IPS-20b (cell line): Measurements from ENCODE around the gene TAF1B.

ENCODE experiments used
- H3K27ac ChIP-seq: one replicate; pipeline ENCODE4 v1.5.1; 2013; ENCODE audit warnings: low read length
- H3K27me3 ChIP-seq: 2 replicates; pipeline ENCODE4 v1.6.1; 2013; ENCODE audit warnings: mild to moderate bottlenecking, low read length, inconsistent platforms; ENCODE audit not compliant: insufficient read depth
- H3K36me3 ChIP-seq: 2 replicates; pipeline ENCODE4 v1.6.1; 2013; ENCODE audit warnings: low read depth, mild to moderate bottlenecking, inconsistent platforms, low read length, moderate library complexity; ENCODE audit not compliant: insufficient read depth
- H3K4me1 ChIP-seq: 2 replicates; pipeline ENCODE4 v1.6.1; 2013; ENCODE audit warnings: mild to moderate bottlenecking, control low read depth, inconsistent platforms, low read length, moderate library complexity; ENCODE audit not compliant: insufficient read depth
- H3K4me3 ChIP-seq: 2 replicates; pipeline ENCODE4 v1.5.1; 2013; ENCODE audit warnings: mild to moderate bottlenecking, low read length, inconsistent platforms
- H3K9ac ChIP-seq: 2 replicates; pipeline ENCODE4 v1.6.1; 2013; ENCODE audit warnings: low read depth, mild to moderate bottlenecking, inconsistent platforms, low read length, moderate library complexity
- H3K9me3 ChIP-seq: 2 replicates; pipeline ENCODE4 v1.6.1; 2013; ENCODE audit warnings: mild to moderate bottlenecking, low read depth, low read length, inconsistent platforms; ENCODE audit not compliant: insufficient read depth

Gene TAF1B

DNA sequence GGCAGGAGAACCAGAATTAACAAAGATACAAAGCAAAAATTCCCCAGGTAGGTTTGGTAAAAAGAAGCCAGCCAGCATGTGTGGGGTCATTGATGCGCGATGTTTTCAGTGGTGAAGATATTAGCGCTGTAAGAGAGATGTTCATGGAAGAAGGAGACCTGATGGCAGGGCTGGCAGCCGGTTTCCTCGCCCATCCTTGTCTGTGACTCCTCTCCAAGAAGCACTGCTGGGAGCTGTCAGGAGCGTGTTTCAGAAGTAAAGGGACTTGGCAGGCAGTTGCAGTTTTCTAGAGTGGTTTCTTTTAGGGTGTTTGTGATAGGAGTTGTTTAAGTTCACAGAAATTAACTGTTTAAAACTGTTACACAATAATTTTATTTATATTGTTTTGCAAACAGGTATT is 24.6 kb downstream of the TAF1B start:
- Histone ChIP-seq H3K36me3 (peaks cover 38% of the 10 kb centered on the region), H3K9me3 (no peaks in the 10 kb centered on the region), H3K4me1 (no peaks in the 10 kb centered on the region), H3K27me3 (no peaks in the 10 kb centered on the region), H3K27ac (no peak overlapping the region), H3K4me3 (no peak overlapping the region), H3K9ac (no peak overlapping the region)

DNA sequence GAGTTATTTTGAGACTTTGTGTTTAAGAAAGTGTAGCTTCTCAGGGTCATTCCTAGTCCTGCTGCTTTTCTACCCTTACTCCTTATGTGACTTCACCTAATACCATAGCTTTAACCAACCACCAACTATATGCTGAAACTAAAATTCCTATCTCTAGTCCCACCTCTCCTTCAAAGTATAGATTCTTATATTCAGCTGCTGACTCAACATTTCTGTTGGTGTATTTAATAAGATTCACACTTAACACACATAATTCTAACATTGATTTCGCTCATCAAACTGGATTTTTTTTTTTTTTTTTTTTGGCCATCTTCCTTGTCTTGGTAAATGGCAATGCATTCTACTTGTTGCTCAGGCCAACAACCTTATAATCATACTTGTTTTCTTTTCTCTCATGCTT is 30.1 kb downstream of the TAF1B start:
- Histone ChIP-seq H3K36me3 (peaks cover 81% of the 10 kb centered on the region), H3K27ac (no peak overlapping the region), H3K4me3 (no peak overlapping the region), H3K9ac (no peak overlapping the region), H3K9me3 (no peaks in the 10 kb centered on the region), H3K4me1 (peaks cover 7% of the 10 kb centered on the region), H3K27me3 (no peaks in the 10 kb centered on the region)

DNA sequence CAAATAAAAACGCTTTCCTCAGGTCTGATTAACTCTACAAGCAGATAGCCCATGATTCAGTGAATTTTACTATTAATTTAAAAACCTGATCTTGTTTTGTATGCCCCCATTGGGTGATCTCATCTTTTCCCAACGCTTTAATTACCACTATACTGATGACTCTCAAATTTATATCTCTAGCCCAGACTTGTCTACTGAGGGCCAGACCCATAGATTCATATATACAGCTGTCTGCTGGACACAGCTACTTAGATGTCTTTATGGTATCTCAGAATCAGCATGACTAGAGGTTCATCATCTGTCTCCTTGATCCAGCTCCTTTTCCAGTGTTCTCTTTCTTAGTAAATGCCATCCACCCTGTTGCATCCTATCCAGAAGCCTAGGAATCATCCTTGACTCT is 33.8 kb downstream of the TAF1B start:
- H3K4me3 ChIP-seq, result no peak overlapping the region
- H3K9ac ChIP-seq, result no peak overlapping the region
- H3K9me3 ChIP-seq, result no peaks in the 10 kb centered on the region
- no peaks in the 10 kb centered on the region for H3K27me3 ChIP-seq
- peaks cover 74% of the 10 kb centered on the region for H3K36me3 ChIP-seq
- no peak overlapping the region for H3K27ac ChIP-seq
- peaks cover 7% of the 10 kb centered on the region for H3K4me1 ChIP-seq

DNA sequence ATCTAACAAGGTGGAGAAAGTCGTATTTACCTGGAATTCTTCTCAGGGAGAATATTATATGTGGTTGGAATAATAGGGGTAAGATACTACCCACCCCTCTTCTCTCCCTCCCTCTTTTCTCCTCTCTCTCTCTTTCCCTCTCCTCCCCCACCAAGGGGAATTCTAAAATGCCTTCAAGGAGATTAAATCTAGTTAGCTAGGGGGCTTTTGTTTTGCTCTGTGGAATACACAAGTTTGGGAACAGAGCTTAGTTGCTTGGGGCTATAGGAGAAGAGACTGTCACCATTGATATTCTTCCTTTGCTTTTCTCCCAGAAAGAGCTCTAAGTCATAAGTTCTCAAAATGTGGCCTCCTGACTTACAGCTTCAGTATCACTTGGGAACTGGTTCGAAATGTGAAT is 34.5 kb downstream of the TAF1B start:
- Histone ChIP-seq H3K4me3 (no peak overlapping the region), H3K36me3 (peaks cover 78% of the 10 kb centered on the region), H3K4me1 (peaks cover 7% of the 10 kb centered on the region), H3K27ac (no peak overlapping the region), H3K27me3 (no peaks in the 10 kb centered on the region), H3K9ac (no peak overlapping the region), H3K9me3 (no peaks in the 10 kb centered on the region)

DNA sequence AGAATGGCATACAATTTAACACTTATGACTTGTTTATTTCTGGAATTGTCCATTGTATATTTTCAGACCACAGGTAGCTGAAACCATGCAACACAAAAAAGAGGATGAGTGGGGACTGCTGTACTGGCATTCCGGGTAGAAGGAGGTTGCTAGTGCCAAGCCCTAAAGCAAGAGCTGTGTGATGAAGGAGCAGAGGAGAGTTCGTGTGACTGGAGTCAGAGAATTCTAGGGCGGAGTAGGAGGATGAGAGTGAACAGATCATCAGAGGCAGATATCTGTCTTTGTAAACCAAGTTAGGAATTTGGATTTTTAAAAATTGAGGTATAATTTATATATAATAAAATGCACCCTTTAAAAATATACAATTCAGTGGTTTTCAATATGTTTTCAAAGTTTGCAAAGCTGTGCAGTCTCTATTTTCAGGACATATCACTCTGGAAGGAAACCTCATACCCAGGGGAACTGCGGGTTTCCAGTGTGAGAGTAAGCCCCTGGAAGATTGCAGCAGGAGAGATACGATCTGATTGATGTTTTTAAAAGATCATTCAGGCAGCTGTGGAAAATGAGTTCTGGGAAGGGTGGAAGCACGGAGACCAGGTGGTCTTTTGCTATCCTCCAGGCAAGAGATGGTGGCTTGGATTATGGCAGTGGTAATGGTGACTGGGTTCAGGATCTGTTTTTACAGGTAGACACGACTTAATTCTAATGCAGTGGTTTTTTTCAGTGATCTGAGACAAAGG is 36.4 kb downstream of the TAF1B start:
- peaks cover 73% of the 10 kb centered on the region for H3K36me3 ChIP-seq

DNA sequence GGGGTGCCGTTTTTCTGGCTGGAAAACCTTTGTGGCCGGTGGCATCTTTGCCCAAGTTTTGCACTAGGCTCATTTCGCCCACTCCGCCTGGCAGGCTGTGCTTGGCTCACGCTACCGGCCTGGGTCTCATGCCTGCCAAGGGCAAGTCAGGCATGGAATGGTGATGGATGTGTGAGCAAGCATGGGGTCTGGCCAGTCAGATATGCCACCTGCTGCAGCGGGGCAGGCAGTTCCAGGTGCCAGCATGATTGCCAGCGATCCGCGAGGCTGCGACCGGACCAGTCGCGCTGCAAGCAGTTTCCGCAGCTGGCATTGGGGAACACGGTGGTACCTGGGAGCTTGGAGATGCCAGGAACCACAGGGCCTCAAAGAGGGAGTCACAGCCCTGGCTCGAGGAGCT is 40.6 kb downstream of the TAF1B start:
- Histone ChIP-seq H3K9ac (no peak overlapping the region), H3K27ac (no peak overlapping the region), H3K36me3 (peaks cover 71% of the 10 kb centered on the region), H3K4me3 (no peak overlapping the region), H3K4me1 (no peaks in the 10 kb centered on the region; the same call in 1 of the 2 replicates), H3K9me3 (no peaks in the 10 kb centered on the region; the same call in 1 of the 2 replicates), H3K27me3 (no peaks in the 10 kb centered on the region)

More for the DNA sequence above, 36.4 kb downstream of the TAF1B start:
- Histone ChIP-seq H3K9me3 (no peaks in the 10 kb centered on the region), H3K27me3 (no peaks in the 10 kb centered on the region), H3K27ac (no peak overlapping the region), H3K4me3 (no peak overlapping the region), H3K4me1 (peaks cover 7% of the 10 kb centered on the region), H3K9ac (no peak overlapping the region)

DNA sequence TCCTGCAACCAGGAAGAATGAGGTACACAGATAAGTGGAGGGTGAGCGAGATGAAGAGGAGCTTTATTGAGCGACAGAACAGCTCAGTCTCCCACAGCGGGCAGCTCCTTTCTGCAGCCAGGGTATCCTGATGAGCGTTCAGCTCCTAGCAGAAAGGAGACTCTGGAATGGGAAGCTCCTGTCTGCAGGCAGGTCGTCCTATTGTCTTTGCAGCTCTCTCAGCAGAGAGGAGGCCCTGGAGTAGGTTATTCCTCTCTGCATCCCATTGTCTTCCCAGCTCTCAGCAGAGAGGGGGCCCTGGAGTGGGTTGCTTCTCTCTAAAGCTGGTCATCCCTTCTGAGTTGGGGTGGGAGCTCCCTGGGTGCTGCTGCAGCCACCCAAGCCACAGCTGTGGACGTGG is 41.2 kb downstream of the TAF1B start:
- peaks cover 65% of the 10 kb centered on the region for H3K36me3 ChIP-seq
- H3K4me1 ChIP-seq, result no peaks in the 10 kb centered on the region; the same call in 1 of the 2 replicates
- no peak overlapping the region for H3K9ac ChIP-seq
- no peak overlapping the region for H3K4me3 ChIP-seq
- no peaks in the 10 kb centered on the region for H3K27me3 ChIP-seq
- no peaks in the 10 kb centered on the region; the same call in 1 of the 2 replicates for H3K9me3 ChIP-seq
- H3K27ac ChIP-seq, result no peak overlapping the region

DNA sequence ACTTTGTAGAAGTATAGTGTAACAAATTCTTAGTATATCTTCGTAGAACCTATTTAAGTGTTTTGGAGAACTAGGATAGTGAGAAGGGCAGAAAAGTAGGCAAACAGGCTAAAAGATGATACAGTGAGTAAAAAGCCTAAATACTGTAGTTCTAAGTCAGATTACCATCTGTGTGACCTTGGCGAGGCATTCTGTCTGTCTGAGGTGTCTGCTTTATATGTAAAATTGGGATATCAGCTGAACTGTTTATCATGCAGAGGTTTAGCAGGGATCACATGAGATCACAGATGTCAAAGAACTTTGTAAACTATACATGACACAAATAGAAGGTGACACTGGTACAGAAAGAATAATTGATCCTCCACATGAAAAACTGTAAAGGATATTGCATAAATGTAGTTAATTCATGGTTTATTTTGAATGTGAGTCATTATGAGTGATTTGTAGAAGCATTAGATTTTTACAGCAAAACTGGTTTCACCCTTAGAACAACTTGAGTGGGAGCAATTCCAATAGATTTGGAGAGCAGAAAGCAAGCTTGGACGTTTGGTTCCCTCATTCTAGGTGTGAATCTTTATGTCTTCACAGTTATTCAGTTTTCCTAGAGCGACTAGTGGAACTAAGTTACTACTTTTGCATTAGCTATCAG is 41.9 kb downstream of the TAF1B start:
- H3K9me3 ChIP-seq, result no peaks in the 10 kb centered on the region; the same call in 1 of the 2 replicates
- H3K36me3 ChIP-seq, result peaks cover 62% of the 10 kb centered on the region
- H3K27ac ChIP-seq, result no peak overlapping the region
- H3K4me3 ChIP-seq, result no peak overlapping the region
- H3K27me3 ChIP-seq, result no peaks in the 10 kb centered on the region
- H3K4me1 ChIP-seq, result no peaks in the 10 kb centered on the region; the same call in 1 of the 2 replicates
- no peak overlapping the region for H3K9ac ChIP-seq

DNA sequence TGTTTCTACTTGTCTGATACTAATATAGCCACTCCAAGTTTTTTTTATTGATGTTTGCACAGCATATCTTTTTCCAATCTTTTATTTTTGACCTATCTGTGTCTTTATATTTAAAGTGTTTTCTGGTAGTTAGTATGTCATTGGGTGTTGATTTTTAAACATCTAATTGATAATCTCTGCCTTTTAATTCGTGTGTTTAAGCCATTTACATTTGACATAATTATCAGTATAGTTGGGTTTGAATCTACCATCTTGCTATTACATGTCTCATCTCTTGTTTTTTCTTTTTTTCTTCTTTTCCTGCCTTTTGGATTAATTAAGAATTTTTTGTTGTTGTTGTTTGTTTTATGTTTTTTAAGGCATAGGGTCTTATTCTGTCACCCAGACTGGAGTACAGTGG is 44.2 kb downstream of the TAF1B start:
- Histone ChIP-seq H3K9ac (no peak overlapping the region), H3K4me1 (no peaks in the 10 kb centered on the region; the same call in 1 of the 2 replicates), H3K36me3 (peaks cover 63% of the 10 kb centered on the region), H3K27me3 (no peaks in the 10 kb centered on the region), H3K9me3 (no peaks in the 10 kb centered on the region; the same call in 1 of the 2 replicates), H3K27ac (no peak overlapping the region), H3K4me3 (no peak overlapping the region)

DNA sequence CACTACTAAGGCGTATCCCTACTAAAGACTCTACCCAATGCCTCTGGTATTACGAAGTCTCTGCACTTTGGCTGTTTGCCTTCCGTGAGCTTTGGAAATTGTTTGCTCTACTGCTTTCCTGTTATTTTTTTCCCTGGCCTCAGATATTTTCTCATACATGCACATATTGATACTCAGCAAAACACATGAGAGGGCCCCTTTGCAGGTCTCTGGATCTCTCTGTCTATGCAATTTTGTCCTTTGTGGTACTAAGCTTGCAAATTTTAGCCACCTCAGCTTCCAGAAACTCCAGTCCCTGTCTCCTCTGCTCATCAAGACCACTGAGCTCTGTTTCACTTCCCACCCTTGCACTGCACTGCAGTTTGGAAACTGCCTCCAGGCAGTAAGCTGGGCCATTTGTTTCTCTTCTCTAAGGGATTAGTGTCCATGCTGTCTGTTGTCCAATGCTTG is 46.6 kb downstream of the TAF1B start:
- H3K27ac ChIP-seq, result no peak overlapping the region
- no peak overlapping the region for H3K4me3 ChIP-seq

DNA sequence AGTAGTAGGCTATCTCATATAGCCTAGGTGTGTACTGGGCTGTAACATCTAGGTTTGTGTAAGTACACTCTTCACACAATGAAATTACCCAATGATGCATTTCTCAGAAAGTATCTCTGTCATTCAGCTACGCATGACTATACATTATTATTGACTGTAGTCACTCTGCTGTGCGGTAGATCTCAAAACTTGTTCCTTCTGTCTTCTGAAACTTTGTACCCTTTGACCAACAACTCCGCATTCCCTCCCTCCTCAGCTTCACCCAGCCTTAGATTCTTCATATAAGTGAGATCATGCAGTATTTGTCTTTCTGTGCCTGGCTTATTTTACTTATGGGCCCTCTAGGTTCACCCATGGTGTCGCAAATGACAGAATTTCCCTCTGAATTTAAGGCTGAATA is 49.0 kb downstream of the TAF1B start:
- no peaks in the 10 kb centered on the region; the same call in 1 of the 2 replicates for H3K9me3 ChIP-seq
- H3K4me1 ChIP-seq, result peaks cover 19% of the 10 kb centered on the region
- H3K4me3 ChIP-seq, result no peak overlapping the region
- H3K27me3 ChIP-seq, result no peaks in the 10 kb centered on the region
- no peak overlapping the region for H3K9ac ChIP-seq
- H3K36me3 ChIP-seq, result peaks cover 24% of the 10 kb centered on the region; the same call in 1 of the 2 replicates
- H3K27ac ChIP-seq, result no peak overlapping the region

More for the DNA sequence above, 46.6 kb downstream of the TAF1B start:
- Histone ChIP-seq H3K9me3 (no peaks in the 10 kb centered on the region; the same call in 1 of the 2 replicates), H3K4me1 (no peaks in the 10 kb centered on the region), H3K9ac (no peak overlapping the region), H3K27me3 (no peaks in the 10 kb centered on the region), H3K36me3 (peaks cover 46% of the 10 kb centered on the region)
